ENCODE results near the gene NABP2.

GRCh38 chr12:56223571-56224101 lies 506 bp upstream of the NABP2 start:
- TF ChIP-seq CTCF (conservative IDR thresholded peaks at IDR 0.05; ENCODE audit: low read depth, low read length) = no peak
- TF ChIP-seq POLR2A (IDR thresholded peaks at IDR 0.05; ENCODE audit: low read depth, low read length) = no peak
- no peak for TF ChIP-seq CHD1 (IDR thresholded peaks at IDR 0.05; ENCODE audit: low read depth, low read length)
- no peak for TF ChIP-seq RAD21 (IDR thresholded peaks at IDR 0.05; ENCODE audit: low read length)
- TF ChIP-seq MAZ (IDR thresholded peaks at IDR 0.05; ENCODE audit: borderline replicate concordance, low read depth, low read length) = no peak
- no peak for TF ChIP-seq RFX5 (IDR thresholded peaks at IDR 0.05; ENCODE audit: low read depth, low read length)
- no peak for TF ChIP-seq BHLHE40 (IDR thresholded peaks at IDR 0.05; ENCODE audit: low read depth, low read length)
- TF ChIP-seq, protein P1, sequence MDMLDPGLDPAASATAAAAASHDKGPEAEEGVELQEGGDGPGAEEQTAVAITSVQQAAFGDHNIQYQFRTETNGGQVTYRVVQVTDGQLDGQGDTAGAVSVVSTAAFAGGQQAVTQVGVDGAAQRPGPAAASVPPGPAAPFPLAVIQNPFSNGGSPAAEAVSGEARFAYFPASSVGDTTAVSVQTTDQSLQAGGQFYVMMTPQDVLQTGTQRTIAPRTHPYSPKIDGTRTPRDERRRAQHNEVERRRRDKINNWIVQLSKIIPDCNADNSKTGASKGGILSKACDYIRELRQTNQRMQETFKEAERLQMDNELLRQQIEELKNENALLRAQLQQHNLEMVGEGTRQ (IDR thresholded peaks at IDR 0.05; ENCODE audit: low read depth, low read length) = no peak
- TF ChIP-seq MAFK (IDR thresholded peaks at IDR 0.05; ENCODE audit: low read depth, low read length) = no peak
- no peak for TF ChIP-seq NFE2L2 (IDR thresholded peaks at IDR 0.05; ENCODE audit: low read depth, low read length)
- TF ChIP-seq MXI1 (IDR thresholded peaks at IDR 0.05; ENCODE audit: borderline replicate concordance, low read depth, low read length) = no peak
- TF ChIP-seq RCOR1 (IDR thresholded peaks at IDR 0.05; ENCODE audit: insufficient replicate concordance, low read length) = no peak
- TF ChIP-seq CEBPB (IDR thresholded peaks at IDR 0.05; ENCODE audit: low read depth, low read length) = no peak
- TF ChIP-seq FOS (IDR thresholded peaks at IDR 0.05; ENCODE audit: low read depth, low read length) = no peak
